ENCODE measurements around the gene PDE4DIP.
"Not testable (repeated sequence)": the region's sequence is repeated elsewhere in the genome, so short reads cannot be mapped to it uniquely, and the experiment has no call there.

PDE4DIP gene

GRCh38 chr1:148900026-148900425, 55.8 kb downstream of the PDE4DIP start:
- not testable (repeated sequence) for H3K4me1 Mint-ChIP-seq

GRCh38 chr1:148900691-148901090, 56.5 kb downstream of the PDE4DIP start:
- H3K4me3 Mint-ChIP-seq, H3K36me3 Mint-ChIP-seq, H3K27ac Mint-ChIP-seq, H3K27me3 Mint-ChIP-seq, H3K9me3 Mint-ChIP-seq, H3K4me1 Mint-ChIP-seq: not testable (repeated sequence)

More at GRCh38 chr1:148900026-148900425, 55.8 kb downstream of the PDE4DIP start:
- not testable (repeated sequence) for H3K36me3 Mint-ChIP-seq, H3K27ac Mint-ChIP-seq, H3K4me3 Mint-ChIP-seq, H3K27me3 Mint-ChIP-seq, H3K9me3 Mint-ChIP-seq

GRCh38 chr1:148901150-148901952, 57.1 kb downstream of the PDE4DIP start:
- H3K27me3 Mint-ChIP-seq, H3K36me3 Mint-ChIP-seq, H3K27ac Mint-ChIP-seq, H3K4me3 Mint-ChIP-seq, H3K4me1 Mint-ChIP-seq, H3K9me3 Mint-ChIP-seq: not testable (repeated sequence)

GRCh38 chr1:148901953-148902341, 57.7 kb downstream of the PDE4DIP start:
- H3K27me3 Mint-ChIP-seq, H3K27ac Mint-ChIP-seq, H3K4me1 Mint-ChIP-seq, H3K36me3 Mint-ChIP-seq, H3K4me3 Mint-ChIP-seq, H3K9me3 Mint-ChIP-seq: not testable (repeated sequence)

- not testable (repeated sequence) for H3K9me3 Mint-ChIP-seq, H3K27me3 Mint-ChIP-seq, H3K4me3 Mint-ChIP-seq, H3K27ac Mint-ChIP-seq, H3K4me1 Mint-ChIP-seq, H3K36me3 Mint-ChIP-seq
Observed at GRCh38 chr1:148909219-148909826, 65.1 kb downstream of the PDE4DIP start.

GRCh38 chr1:148911303-148911928, 67.2 kb downstream of the PDE4DIP start:
- H3K27ac Mint-ChIP-seq, H3K4me3 Mint-ChIP-seq, H3K36me3 Mint-ChIP-seq, H3K4me1 Mint-ChIP-seq, H3K9me3 Mint-ChIP-seq, H3K27me3 Mint-ChIP-seq: not testable (repeated sequence)

GRCh38 chr1:148916222-148916621, 72.0 kb downstream of the PDE4DIP start:
- H3K36me3 Mint-ChIP-seq, H3K27me3 Mint-ChIP-seq, H3K27ac Mint-ChIP-seq, H3K9me3 Mint-ChIP-seq, H3K4me1 Mint-ChIP-seq, H3K4me3 Mint-ChIP-seq: not testable (repeated sequence)

GRCh38 chr1:148916695-148917348, 72.6 kb downstream of the PDE4DIP start:
- not testable (repeated sequence) for H3K36me3 Mint-ChIP-seq, H3K4me1 Mint-ChIP-seq, H3K27ac Mint-ChIP-seq, H3K9me3 Mint-ChIP-seq, H3K4me3 Mint-ChIP-seq, H3K27me3 Mint-ChIP-seq

- H3K27ac Mint-ChIP-seq, H3K4me1 Mint-ChIP-seq, H3K4me3 Mint-ChIP-seq, H3K36me3 Mint-ChIP-seq, H3K9me3 Mint-ChIP-seq, H3K27me3 Mint-ChIP-seq: not testable (repeated sequence)
Observed at GRCh38 chr1:148918836-148919447, 74.7 kb downstream of the PDE4DIP start.

- not testable (repeated sequence) for H3K9me3 Mint-ChIP-seq, H3K4me1 Mint-ChIP-seq, H3K27ac Mint-ChIP-seq, H3K4me3 Mint-ChIP-seq, H3K36me3 Mint-ChIP-seq, H3K27me3 Mint-ChIP-seq
Observed at GRCh38 chr1:148921047-148921446, 76.8 kb downstream of the PDE4DIP start.

GRCh38 chr1:148923798-148924197, 79.6 kb downstream of the PDE4DIP start:
- not testable (repeated sequence) for H3K27ac Mint-ChIP-seq, H3K36me3 Mint-ChIP-seq, H3K27me3 Mint-ChIP-seq, H3K9me3 Mint-ChIP-seq, H3K4me1 Mint-ChIP-seq, H3K4me3 Mint-ChIP-seq

- H3K4me3 Mint-ChIP-seq, H3K27me3 Mint-ChIP-seq, H3K4me1 Mint-ChIP-seq, H3K9me3 Mint-ChIP-seq, H3K27ac Mint-ChIP-seq, H3K36me3 Mint-ChIP-seq: not testable (repeated sequence)
Observed at GRCh38 chr1:148927645-148928044, 83.4 kb downstream of the PDE4DIP start.

- H3K4me3 Mint-ChIP-seq, H3K27me3 Mint-ChIP-seq, H3K9me3 Mint-ChIP-seq, H3K27ac Mint-ChIP-seq, H3K4me1 Mint-ChIP-seq, H3K36me3 Mint-ChIP-seq: not testable (repeated sequence)
Observed at GRCh38 chr1:148929253-148929652, 85.0 kb downstream of the PDE4DIP start.

GRCh38 chr1:148935381-148936002, 91.3 kb downstream of the PDE4DIP start:
- H3K9me3 Mint-ChIP-seq, H3K27ac Mint-ChIP-seq, H3K36me3 Mint-ChIP-seq, H3K4me3 Mint-ChIP-seq, H3K4me1 Mint-ChIP-seq, H3K27me3 Mint-ChIP-seq: not testable (repeated sequence)

GRCh38 chr1:148942906-148943305, 98.7 kb downstream of the PDE4DIP start:
- H3K4me3 Mint-ChIP-seq, H3K36me3 Mint-ChIP-seq: not testable (repeated sequence)

GRCh38 chr1:148945130-148945529, 100.9 kb downstream of the PDE4DIP start:
- H3K27me3 Mint-ChIP-seq, H3K9me3 Mint-ChIP-seq, H3K4me1 Mint-ChIP-seq, H3K4me3 Mint-ChIP-seq, H3K27ac Mint-ChIP-seq, H3K36me3 Mint-ChIP-seq: not testable (repeated sequence)

More at GRCh38 chr1:148942906-148943305, 98.7 kb downstream of the PDE4DIP start:
- not testable (repeated sequence) for H3K4me1 Mint-ChIP-seq, H3K9me3 Mint-ChIP-seq, H3K27me3 Mint-ChIP-seq, H3K27ac Mint-ChIP-seq

Measured in activated naive CD4-positive, alpha-beta T cell treated with anti-CD3 and anti-CD28 coated beads, Interleukin-2, amount 50 U/mL, for 24 hours (primary cell).